Activated T-helper 1 cell treated with Interleukin-2 at 50 U/mL for 16 hours (primary cell): Measurements from ENCODE around the gene RFNG.

ENCODE experiments used
- DNase-seq: peaks from one replicate; pipeline ENCODE4 v3.0.0-alpha.2; 2020; ENCODE audit warnings: low read depth

The RFNG gene

DNA sequence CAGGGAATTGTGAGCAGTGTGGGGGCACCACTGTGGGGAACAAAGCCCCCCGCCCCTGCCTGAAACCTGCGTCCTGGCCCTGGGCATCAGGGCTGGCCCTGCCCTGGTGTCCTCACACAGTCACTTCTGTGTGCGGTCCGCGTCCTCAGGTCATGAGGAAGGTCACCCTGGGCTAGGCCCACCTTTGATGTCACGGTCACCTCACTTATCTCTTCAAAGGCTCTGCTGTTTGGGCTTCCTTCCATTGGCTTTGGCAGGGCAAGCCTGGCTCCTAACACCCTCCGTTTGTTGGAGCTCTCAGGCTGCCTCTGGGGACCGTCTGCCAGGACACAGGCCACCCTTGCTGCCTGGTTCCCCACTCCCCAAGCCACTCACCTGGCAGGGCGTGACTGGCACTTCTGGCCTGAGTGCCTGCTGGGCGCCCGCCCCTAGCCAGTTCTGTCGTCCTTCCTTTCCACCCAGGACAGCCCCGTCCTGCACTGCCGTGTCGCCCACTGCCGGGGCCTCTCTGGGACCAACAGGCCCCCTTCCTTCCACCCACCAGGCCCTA is 37.8 kb downstream of the RFNG start:
- DNase-seq, result no peak

DNA sequence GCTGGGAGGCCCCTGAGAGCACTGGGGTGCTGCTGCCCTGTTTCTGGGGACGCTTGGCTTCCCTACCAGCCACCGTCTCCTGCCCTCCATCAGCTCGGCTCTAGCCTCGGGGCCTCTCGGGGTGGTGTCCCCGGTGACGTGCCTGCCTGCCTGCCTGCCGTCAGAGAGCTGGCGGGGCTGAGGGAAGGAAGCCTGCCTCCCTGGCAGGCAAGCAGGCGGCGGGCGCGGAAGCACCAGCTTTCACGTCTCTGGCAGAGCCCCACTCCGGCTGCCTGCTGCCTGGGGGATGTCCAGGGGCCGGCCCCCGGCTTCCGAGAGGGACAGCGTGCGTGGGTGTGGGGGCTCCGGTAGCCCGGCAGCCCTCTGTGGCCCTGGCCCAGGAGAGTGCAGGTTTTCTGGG is 38.3 kb downstream of the RFNG start:
- no peak for DNase-seq

DNA sequence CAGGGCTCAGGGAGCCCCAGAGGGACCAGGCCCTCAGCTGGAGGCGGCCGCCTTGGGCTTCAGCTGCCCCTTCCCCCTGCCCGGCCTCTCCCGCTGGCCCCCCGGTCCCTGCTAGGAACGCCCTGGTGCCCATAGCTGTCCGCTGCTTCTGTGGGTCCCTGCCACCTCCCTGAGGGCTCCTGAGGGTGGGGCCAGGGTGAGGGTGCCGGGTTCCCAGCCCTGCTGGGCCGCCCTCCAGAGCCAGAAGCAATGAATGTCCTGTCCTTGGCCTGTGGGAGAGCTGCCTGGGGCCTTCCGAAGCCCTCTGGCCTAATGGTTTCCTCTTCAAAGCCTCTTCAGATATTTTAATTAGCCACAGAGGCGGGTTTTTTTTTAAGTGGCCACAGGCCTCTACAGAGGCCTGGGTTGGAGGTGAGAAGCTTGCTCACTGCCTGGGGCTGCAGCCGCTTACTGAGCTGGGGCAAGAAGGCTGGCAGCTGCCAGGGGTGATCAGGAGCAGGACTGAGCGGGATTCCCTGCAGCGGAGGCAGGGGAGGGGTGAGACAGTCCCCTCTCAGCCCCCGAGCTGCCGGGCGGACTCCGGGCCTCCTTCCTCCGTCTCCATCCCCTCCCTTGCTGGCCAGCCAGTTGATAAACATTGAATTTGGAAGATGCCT is 38.8 kb downstream of the RFNG start:
- DNase-seq, result no peak

DNA sequence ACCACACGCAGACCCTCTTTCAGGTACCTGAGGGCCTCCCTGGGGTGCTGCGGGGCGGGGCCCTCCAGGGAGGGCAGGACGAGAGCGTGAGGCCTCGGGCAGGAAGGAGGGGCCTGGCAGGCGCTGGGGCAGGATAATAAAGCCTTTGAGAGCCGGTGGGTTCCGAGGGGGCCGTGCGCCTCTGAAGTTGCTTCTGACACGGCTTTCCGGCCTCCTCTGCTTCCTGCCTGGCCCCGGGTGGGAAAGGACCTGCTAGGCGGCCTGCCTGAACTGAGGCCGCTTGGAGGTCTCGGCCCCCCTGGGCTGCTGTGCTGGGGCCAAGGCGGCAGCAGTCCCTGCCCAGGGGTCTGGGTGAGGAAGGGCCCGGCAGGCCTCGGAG is 39.4 kb downstream of the RFNG start:
- no peak for DNase-seq

DNA sequence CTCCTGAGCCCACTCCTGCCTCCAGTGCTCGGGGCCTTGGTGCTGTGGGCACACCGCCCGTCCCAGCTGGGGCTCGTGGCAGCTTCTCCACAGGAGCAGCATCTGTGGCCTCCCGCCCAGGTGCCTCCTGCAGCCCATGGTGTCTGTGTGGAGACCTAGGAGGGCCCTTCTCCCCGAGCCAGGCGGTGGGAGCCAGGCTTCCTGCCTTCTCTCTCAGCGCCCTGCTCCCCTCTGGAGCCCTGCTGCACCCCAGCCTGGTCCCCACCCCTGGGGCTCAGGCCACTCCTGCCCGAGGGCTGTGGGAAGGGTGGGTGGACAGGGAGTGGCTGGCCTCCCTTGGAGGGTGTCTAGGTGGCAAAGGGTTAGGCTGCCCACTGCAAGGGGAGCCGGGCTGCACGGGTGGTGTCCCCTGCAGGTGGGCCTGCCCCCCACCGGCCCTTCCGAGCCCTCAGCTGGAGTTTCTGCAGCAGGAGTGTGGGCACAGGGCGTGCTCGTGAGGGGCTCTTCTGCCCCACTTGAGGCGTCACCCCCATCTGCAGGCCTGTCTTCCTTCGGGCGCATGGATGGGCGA is 39.9 kb downstream of the RFNG start:
- DNase-seq, result no peak

DNA sequence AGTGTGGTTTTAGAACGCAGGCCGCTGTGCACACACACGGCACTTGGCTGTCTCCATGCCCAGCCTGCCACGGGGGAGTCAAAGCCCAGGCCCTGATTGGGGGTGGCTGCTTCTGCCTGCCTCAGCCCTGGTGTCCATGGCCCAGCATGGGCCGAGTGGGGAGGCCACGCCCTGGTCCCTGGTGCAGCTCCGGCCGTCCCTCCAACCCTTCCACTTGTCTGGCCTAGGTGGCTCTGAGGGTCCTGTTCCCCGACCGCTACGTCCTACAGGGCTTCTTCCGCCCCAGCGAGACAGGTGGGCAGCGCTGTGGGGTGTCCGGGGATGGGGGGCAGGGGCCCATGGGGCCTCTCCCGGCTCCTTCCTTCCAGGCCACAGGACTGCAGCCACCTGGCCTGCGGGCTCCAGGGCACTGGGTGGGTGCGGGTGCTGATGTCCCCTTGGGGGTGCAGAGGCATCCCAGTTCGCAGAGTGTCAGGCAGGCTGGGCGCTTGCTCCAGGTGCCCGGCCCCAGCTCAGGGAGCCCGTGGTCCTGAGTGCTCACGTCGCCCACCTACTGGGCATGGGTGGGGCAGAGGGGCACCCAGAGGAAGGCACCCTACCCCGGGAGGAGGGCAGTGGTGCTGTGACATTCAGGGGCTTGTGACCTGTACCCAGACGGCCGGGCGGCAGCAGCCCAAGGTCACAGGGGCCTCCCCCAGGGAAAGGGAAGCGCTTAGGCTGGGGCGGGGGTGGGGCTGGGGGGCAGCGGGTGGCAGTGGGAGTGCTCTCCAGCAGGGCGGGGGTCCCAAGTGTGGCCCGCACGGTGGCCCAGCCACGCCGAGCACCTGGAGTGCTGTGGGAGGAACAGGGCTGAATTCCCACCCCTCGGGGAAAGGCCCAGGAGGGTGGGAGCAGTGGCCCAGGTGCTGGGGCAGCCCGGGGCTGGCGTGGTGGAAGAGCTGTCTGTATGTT is 40.8 kb downstream of the RFNG start:
- no peak for DNase-seq

DNA sequence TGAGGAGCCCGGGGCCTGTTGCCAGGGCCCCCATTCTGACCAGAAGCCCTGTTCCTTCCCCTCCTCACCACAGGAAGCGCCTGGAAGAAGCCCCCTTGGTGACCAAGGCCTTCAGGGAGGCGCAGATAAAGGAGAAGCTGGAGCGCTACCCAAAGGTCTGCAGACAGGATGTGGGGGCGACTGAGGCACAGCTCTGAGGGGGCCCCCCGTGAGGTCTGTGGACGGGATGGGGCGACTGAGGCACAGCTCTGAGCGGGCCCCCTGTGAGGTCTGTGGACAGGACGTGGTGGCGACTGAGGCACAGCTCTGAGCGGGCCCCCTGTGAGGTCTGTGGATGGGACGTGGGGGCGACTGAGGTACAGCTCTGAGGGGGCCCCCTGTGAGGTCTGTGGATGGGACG is 42.2 kb downstream of the RFNG start:
- DNase-seq, result no peak

DNA sequence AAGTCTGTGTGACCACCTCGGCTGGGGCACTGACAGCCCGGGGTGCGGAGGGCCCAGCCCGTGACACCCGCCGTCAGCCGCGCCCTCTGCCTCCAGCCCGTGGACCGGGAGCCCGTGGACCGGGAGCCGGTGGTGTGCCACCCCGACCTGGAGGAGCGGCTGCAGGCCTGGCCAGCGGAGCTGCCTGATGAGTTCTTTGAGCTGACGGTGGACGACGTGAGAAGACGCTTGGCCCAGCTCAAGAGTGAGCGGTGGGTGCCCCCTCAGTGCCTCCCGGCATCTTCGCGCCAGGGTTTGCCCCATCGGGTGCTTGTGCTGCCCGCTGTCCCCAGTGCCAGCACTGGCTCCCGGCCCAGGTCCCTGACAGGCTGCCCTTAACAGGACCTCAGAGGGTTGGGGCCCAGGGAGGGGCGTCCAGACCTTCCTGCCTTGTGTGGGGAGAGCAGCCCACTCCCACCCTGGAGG is 42.6 kb downstream of the RFNG start:
- DNase-seq, result no peak

DNA sequence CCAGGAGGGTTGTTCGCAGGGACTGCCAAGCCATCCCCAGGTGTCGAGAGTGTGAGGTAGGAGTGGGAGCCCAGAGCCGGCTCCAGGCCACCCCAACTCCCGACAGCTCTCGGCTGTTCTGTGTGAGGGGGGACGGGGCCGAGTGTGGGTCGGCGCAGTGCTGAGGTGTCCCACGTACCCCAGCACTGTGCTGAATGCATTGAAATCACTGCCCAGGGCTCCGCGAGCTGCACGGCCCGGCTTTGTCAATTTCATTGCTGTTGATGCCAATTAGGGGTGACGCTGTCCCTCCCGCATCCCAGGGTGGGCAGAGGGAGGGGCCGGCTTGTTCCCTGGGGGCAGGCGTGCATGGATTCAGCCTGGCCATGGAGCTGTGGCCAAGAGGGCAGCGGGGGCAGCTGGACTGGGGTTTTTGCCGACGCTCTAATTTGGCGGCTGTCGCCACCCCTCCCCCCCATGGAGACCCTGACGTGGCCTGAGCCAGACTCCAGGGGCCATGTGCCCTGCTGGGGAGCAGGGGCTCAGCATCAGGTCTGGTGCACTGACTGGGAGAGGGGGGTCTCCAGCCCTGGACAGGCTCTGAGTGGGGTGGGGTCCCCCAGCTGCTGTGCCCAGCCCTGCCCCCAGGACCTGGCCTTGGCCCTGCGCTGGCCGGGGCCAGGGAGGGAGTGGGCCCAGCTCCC is 43.2 kb downstream of the RFNG start:
- DNase-seq, result no peak

DNA sequence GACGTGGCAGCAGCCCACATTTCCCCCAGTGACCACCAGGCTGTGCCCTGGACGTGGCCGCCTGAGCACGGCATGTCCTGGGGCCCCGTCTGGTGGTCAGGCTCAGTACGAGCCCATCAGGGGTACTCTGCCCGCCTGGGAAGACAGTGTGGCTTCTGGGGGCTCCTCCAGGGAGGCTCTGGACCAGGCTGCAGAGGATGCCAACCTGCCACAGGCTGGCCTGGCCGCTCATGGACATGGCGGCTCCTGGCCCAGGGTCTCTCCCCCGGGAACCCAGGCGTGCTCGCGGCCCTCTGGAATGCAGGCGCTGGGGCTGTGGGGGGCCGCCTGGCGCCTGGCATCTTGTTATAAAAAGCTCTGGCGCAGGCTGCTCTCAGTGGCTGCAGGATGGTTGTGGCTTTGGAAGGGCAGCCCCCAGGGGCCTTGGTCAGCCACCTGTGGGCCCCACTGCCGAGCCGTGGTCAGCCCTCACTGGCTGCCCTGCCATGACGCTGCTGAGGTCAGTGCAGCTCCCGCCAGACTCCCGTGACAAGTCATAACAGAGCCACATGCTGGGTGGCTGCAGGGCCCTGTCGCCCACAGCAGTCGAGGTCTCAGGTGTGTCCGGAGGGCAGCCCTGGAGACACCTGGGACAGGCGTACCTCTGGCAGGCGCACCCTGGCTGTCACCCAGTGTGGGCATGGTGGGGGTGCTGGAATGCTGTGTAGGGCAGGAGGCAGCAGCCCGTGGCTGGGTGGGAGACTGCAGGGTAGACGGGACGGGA is 43.9 kb downstream of the RFNG start:
- no peak for DNase-seq

DNA sequence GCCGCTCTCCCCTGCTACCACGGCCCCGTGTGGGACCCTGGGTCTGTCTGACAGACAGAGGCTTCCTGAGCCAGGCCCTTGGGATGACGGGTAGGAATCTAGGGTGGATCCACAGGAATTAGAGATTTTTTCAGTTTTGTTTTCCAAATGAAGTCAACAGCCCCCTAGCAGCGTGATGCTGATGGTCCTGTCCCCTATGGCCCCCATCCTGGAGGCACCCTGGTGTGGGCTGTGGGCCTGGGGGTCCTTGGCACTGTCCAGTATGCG is 44.5 kb downstream of the RFNG start:
- no peak for DNase-seq

DNA sequence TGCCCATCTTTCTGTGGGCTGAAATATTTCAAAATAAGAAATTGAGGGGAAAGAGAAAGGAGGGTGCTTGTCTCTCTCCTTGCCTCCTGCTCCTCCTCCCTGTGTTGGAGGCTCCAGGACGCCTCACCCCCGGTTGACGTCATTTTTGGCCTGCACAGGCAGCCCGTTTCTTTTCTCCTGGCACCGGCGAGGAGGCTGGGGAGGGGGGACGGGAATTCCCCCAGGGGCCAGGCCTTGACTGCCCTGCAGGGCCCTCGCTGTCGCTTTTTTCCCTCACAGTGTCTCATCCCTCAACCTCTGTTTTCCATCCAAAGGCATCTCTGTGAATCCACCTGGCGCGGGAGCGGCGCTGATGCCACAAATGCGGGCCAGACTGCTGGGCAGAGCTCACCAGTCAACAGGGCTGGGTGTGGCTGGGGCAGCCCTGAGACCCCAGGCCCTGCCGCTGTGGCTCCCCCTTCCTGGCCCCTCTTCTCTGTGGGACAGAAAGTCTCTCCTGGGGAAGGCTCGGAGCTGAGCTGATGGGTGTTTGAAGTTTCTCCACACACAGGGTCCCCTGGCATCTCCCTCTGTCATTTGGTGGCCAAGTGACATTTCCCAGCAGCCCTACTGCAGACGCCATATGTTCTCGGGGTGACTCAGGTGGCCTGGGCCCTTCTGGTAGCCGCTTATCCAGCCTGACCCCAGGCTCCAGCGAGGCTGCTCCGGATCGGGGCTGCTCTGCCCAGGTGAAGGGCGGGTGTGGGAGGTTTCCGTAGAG is 45.0 kb downstream of the RFNG start:
- no peak for DNase-seq

DNA sequence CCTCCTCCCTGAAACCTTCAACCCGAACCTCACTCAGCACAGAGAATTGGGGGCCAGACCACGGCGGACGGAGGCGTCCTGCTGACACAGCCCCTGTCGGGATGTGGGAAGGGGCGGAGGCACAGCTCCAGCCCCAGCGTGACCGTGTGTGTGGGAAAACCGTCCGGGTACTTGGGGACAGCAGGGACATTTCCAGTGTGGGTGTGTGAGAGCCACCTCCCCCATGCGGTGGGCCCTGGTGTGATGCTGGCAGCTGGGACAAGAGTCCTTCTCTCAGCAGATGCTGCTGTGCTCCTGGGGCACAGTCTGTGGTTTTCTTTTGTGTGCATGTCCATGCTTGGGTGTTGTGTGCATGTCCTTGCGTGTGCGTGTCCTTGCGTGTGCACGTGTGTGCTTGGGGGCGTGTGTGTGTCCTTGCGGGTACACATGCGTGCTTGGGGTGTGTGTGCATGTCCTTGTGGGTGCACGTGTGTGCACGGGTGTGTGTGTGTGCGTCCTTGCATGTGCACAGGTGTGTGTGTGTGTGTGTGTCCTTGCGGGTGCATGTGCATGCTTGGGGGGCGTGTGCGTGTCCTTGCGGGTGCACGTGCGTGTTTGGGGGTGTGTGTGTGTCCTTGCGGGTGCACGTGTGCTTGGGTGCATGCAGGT is 45.8 kb downstream of the RFNG start:
- no peak for DNase-seq

DNA sequence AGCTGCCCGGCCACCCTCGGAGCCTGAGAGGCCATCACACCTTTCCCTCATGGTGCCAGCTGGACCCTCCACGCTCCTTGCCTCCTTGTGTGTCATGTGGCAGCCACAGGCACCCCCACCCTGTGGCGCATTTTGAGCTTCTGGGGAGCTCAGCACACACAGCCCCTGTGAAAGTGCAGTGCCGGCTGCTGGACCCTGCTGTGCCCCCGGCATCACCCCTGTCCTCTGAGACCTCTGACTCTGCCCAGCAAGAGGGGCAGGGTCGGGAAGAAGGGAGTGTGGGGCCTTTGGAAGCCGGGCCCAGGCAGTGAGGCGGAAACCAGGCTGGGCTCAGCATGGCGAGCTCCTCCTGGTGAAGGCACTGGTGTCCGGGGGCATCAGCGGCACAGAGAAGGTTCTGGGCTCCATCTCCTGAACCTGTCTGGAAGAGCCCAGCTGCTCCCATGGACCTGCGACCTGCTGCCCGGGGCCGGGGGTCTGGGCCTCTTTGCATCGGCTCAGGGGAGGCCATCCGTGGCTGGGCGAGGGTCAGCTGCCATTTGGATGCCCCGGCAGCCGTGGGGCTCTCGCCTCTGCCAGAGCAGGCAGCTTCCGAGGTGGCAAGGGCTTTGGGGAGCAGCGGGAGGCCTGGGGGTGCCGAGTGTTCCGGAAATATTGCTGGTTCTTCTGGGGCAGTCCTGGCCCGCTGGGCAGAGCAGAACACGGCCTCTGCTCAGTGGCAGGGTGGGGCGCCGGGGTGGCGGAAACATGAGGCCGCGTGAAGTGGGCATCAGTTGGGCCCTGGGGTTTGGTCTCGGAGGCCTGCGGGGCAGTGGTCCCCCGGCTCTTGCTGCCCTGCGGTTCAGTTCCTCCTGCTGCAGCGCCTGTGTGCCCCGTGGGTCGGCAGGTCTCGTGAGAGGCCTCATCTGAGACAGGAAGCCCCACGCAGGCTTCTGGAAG is 46.8 kb downstream of the RFNG start:
- no peak for DNase-seq

DNA sequence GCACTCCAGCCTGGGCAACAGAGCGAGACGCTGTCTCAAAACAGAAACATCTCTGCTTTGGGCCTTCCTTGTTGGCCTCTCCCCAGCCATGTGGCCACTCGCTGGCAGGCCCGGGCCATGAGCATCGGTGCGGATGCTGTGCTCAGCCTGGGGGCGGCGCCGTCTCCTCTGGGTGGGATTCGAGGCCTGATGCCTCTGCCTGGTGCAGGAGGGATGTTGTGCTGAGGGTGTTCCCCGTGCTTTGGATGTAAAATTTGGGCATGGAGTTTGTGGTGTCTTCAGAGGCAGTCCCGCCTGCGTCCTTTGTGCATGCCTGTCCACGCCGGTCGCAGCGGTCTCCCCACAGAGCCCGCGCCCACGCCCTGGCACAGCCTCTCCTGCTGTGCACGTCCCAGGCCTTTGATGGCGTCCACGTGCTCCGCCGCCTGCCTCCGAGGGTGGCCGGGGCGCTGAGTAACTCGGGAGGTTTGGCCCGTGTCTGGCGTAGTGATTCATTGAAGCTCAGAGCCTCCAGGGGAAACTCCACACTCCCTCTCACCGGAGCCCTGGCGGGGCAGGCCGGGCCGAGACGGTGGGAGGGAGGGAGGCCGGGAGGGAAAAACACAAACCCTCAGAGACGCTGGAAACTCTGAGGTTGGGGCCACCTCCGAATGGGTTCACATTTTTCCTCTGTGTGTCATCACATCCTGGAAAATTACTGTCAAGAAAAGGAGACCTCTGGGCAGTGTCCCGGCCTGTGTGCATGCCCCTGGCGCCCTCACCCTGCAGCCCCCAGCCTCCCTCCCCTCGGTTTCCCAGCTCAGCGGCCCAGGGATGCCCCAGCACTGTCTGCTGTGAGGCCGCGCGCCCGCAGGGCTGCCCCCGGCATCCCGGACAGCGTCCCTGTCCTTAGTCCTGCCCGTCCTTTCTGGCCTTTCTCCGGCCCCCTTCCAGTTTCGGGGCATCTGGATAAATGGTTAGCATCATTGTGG is 47.9 kb downstream of the RFNG start:
- DNase-seq, result no peak

DNA sequence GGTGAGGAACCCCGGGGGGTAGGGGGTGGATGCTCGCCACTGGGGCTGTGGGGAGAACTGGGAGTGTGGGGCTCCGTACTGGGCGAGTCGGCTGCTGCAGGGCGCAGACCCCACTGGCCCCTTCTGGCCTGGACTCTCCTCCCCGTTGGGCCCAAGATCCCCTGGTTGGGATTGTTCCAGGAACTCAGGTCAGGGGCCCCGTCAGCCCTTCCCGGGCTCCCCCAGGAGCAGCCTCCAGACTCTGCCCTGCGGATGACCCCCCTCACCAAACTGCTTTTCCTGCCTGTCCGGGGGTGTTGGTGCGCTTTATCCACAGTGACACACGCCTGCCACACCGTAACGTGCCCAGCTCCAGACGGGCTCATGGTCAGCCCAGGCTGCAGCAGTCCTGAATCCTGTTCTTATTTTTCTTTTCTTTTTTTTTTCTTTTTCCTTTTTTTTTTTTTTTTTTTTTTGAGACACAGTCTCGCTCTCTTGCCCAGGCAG is 50.0 kb downstream of the RFNG start:
- DNase-seq, result no peak

DNA sequence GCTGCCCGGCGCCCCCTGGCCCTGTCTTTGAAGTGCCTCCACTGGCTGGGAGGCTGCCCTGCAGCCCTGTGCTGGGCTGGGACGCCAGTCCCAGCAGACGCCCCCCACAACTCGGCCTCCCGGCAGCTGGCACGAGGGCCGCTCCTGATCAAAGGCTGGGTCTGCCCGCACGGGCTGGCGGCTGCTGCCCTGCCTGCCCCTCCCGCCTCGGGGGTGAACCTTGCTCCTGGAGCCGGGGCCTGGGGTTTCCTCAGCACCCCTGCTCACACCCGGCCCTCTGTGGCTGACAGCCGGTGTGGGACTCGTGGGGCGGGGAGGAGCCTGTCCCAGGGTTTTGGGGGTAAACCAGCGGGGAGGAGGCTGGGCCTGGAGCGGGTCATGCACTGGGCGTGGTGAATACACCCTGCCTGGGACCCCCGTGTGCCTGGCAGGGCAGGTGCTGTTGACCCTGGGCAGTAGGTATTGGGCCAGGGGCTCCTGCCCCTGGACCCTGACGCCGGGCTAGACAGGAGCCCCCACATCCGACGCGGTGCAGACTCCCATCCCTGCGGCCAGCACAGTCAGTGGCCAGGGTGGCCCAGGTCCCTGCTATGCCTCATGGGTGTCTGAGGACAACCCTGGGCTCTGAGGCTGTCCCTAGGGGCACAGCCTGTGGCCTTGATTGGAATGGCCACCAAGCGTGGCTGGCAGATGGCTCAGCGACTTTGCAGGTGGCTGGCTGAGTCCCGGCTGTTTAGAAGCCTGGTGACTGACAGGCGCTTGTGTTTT is 50.6 kb downstream of the RFNG start:
- no peak for DNase-seq
